Thyroid gland (tissue), 4 donors: ENCODE results near the gene BSN. TPM values are rescaled to one million over a fixed set of nuclear protein-coding genes. Genes with fewer than 3 reads are reported as not detected.

Source experiments
- DNase-seq, 2 donors: peaks; one replicate each; pipeline ENCODE4 v3.0.0-alpha.2; 2019
- H3K27ac ChIP-seq, 3 donors: fragments of 200-600 bp; sonication (generic); 1 replicate in 2 of 3; 2 replicates in 1 of 3; pipeline ENCODE4 v1.5.1; 2016 to 2019; ENCODE audit warnings: mild to moderate bottlenecking in 1 of 3, moderate library complexity in 1 of 3
- H3K27me3 ChIP-seq: fragments of 200-600 bp; sonication (generic); one replicate; pipeline ENCODE4 v1.5.1; 2019
- H3K36me3 ChIP-seq, 2 donors: fragments of 200-600 bp; sonication (generic); one replicate each; pipeline ENCODE4 v1.5.1; 2016 to 2019
- H3K4me1 ChIP-seq, 2 donors: fragments of 200-600 bp; sonication (generic); one replicate each; pipeline ENCODE4 v1.5.1; 2017 to 2019
- H3K4me3 ChIP-seq, 3 donors: fragments of 200-600 bp; sonication (generic); replicated peaks in 1 of 3; 1 replicate in 2 of 3; 2 replicates in 1 of 3; pipeline ENCODE4 v1.5.1; 2016; ENCODE audit warnings: mild to moderate bottlenecking in 1 of 3
- H3K9me3 ChIP-seq: fragments of 200-600 bp; sonication (generic); one replicate; pipeline ENCODE4 v1.5.1; 2017
- CTCF ChIP-seq, 6 experiments: fragments of 200-600 bp in 3 of 6; fragments of 450-650 bp in 3 of 6; sonication (generic) in 3 of 6; IDR thresholded peaks; one replicate each; pipeline ENCODE4 v1.5.1; 2016 to 2019; ENCODE audit warnings: antibody characterized with exemption in 6 of 6, mild to moderate bottlenecking in 2 of 6, inconsistent platforms in 1 of 6, moderate library complexity in 1 of 6
- POLR2A ChIP-seq, 2 donors: fragments of 450-650 bp; IDR thresholded peaks; one replicate each; pipeline ENCODE4 v1.6.1; 2017; ENCODE audit warnings: antibody characterized with exemption in 2 of 2, mild to moderate bottlenecking in 2 of 2, moderate library complexity in 1 of 2
- WGBS, 2 donors: methylation state at CpG; one replicate each; pipeline ENCODE4 v1.1.5; 2017; 5-methylcytosine and 5-hydroxymethylcytosine counted together
- intact Hi-C: fragments of 100-400 bp; cut with DNase I; formaldehyde crosslinking; loops from one replicate; pipeline ENCODE4 v1.15.1; 2023
- total RNA-seq, 4 donors: library from RNA; depleted of rRNA; stranded (reverse); fragments of >200 nt; gene quantifications; one replicate each; pipeline ENCODE4 v1.2.3, GENCODE V29; 2016

BSN gene
- total RNA-seq, 4 donors from 2014 or later: 0.56 to 1.8 (median 0.99) TPM

- intact Hi-C loops: no loop called here
Measured at GRCh38 chr3:49611719-49612118, 57.4 kb downstream of the BSN start.

GRCh38 chr3:49614936-49615335 is 60.7 kb downstream of the BSN start:
- DNase-seq: no peak
- Histone ChIP-seq H3K9me3 (no peaks in the 10 kb centered on the region), H3K4me3 (no peak overlapping the region), H3K27me3 (no peaks in the 10 kb centered on the region), H3K4me1 (peaks cover 4 to 5% of the 10 kb centered on the region in 2 donors), H3K36me3 (no peaks in the 10 kb centered on the region), H3K27ac (no peak overlapping the region)
- 94 to 100% methylated on average over 1 of the region's 1 CpG for WGBS, 2 donors
- intact Hi-C loops: no loop called here
- TF ChIP-seq POLR2A (IDR thresholded peaks at IDR 0.05) (no peak), CTCF (IDR thresholded peaks at IDR 0.05) (no peak)

More at GRCh38 chr3:49611719-49612118, 57.4 kb downstream of the BSN start:
- Histone ChIP-seq H3K27ac (no peak overlapping the region), H3K4me3 (no peak overlapping the region), H3K27me3 (no peaks in the 10 kb centered on the region), H3K36me3 (no peaks in the 10 kb centered on the region), H3K4me1 (peaks cover 7 to 11% of the 10 kb centered on the region in 2 donors), H3K9me3 (no peaks in the 10 kb centered on the region)
- no peak for DNase-seq
- TF ChIP-seq POLR2A (IDR thresholded peaks at IDR 0.05) (no peak), CTCF (IDR thresholded peaks at IDR 0.05) (no peak)

GRCh38 chr3:49616061-49616460 is 61.8 kb downstream of the BSN start:
- intact Hi-C loops: no loop called here
- no peak for DNase-seq
- H3K4me3 ChIP-seq: no peak overlapping the region
- TF ChIP-seq POLR2A (IDR thresholded peaks at IDR 0.05) (no peak), CTCF (IDR thresholded peaks at IDR 0.05) (no peak)
- H3K27ac ChIP-seq: no peak overlapping the region
- peaks cover 0 to 4% of the 10 kb centered on the region in 2 donors for H3K4me1 ChIP-seq
- 67 to 94% methylated on average over 1 of the region's 1 CpG for WGBS, 2 donors
- H3K27me3 ChIP-seq: no peaks in the 10 kb centered on the region
- no peaks in the 10 kb centered on the region for H3K36me3 ChIP-seq
- H3K9me3 ChIP-seq: no peaks in the 10 kb centered on the region

DNA sequence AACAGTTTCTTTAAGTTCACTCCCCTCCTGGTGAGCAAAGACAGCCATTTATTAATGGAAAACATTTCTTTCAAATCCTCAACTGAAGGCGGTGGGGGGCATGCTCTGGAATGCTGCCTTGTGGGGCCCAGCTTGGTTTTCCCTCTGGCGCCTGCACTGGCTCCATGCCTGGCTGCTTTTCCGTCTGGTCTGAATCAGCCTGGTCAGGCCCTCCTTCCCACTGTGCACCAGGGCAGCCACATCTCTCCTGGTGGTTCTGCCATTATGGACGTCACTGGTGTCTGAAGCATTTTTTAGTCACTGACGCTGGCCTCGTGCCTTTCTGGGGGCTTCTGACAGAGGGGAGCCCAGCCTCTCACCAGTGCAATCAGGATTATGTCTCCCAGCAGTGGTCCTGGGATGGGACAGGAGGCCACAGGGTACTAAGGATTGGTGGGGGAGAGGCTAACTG is 62.2 kb downstream of the BSN start:
- peak; percentile 36 to 46 for DNase-seq
- WGBS, 2 donors: 32 to 33% methylated on average over 6 of the region's 6 CpGs
- Histone ChIP-seq H3K27ac (no peak overlapping the region), H3K36me3 (no peaks in the 10 kb centered on the region), H3K27me3 (no peaks in the 10 kb centered on the region), H3K4me3 (no peak overlapping the region), H3K4me1 (peaks cover 0 to 4% of the 10 kb centered on the region in 2 donors), H3K9me3 (no peaks in the 10 kb centered on the region)
- TF ChIP-seq CTCF (IDR thresholded peaks at IDR 0.05): no peak
- no peak for TF ChIP-seq POLR2A (IDR thresholded peaks at IDR 0.05)
- intact Hi-C loops: no loop called here

GRCh38 chr3:49617390-49618013 is 63.2 kb downstream of the BSN start:
- WGBS, 2 donors: 91 to 95% methylated on average over 7 of the region's 7 CpGs
- H3K27me3 ChIP-seq: no peaks in the 10 kb centered on the region
- TF ChIP-seq CTCF (IDR thresholded peaks at IDR 0.05) (no peak), POLR2A (IDR thresholded peaks at IDR 0.05) (no peak)

More at GRCh38 chr3:49617390-49618013, 63.2 kb downstream of the BSN start:
- H3K36me3 ChIP-seq: no peaks in the 10 kb centered on the region
- no peak overlapping the region for H3K27ac ChIP-seq
- H3K4me1 ChIP-seq: no peaks in the 10 kb centered on the region
- H3K9me3 ChIP-seq: no peaks in the 10 kb centered on the region
- DNase-seq: no peak
- no peak overlapping the region for H3K4me3 ChIP-seq
- intact Hi-C loops: no loop called here
